HepG2 (cell line): Measurements from ENCODE around the gene NAB2. TPM values are rescaled to one million over a fixed set of nuclear protein-coding genes. Genes with fewer than 3 reads are reported as not detected.

Experiments used
- BRD4 ChIP-seq: sonication (generic); formaldehyde crosslinking; IDR thresholded peaks from 2 replicates; pipeline ENCODE4 v1.4.0; 2020; ENCODE audit warnings: missing genetic modification reagents
- ELF3 ChIP-seq: IDR thresholded peaks from 2 replicates; pipeline ENCODE4 v1.6.1; 2016; ENCODE audit warnings: missing genetic modification reagents, missing compliant biosample characterization
- EZH2 ChIP-seq: conservative IDR thresholded peaks from 2 replicates; pipeline ENCODE4 v1.6.1; 2012; ENCODE audit warnings: mild to moderate bottlenecking, low read depth, low read length, moderate library complexity
- HOXD1 ChIP-seq: sonication (generic); formaldehyde crosslinking; IDR thresholded peaks from 2 replicates; pipeline ENCODE4 v1.5.0; 2020; ENCODE audit warnings: missing genetic modification reagents
- REST ChIP-seq, 2 experiments: IDR thresholded peaks; 2 replicates each; pipeline ENCODE4 v1.6.1; 2011 to 2012; ENCODE audit warnings: low read length in 2 of 2, borderline replicate concordance in 1 of 2, low read depth in 1 of 2, mild to moderate bottlenecking in 1 of 2, moderate library complexity in 1 of 2
- ZNF737 ChIP-seq: sonication (generic); formaldehyde crosslinking; IDR thresholded peaks from 2 replicates; pipeline ENCODE4 v1.5.0; 2020; ENCODE audit warnings: missing genetic modification reagents, mild to moderate bottlenecking, borderline replicate concordance
- polyA plus RNA-seq, 8 experiments: library from polyadenylated mRNA; depleted of rRNA in 3 of 8; stranded (reverse) in 7 of 8; unstranded in 1 of 8; fragments of >200 nt; fragmentation: Illumina TruSeq in 4 of 8; extraction: Trizol in 4 of 8; gene quantifications; 2 replicates each; pipeline versions ENCODE4 v1.2.1 to v1.2.3, GENCODE V29; 2011 to 2016; ENCODE audit warnings: low read depth in 4 of 8, missing spikeins in 1 of 8, mixed read lengths in 1 of 8; ENCODE audit not compliant: insufficient read depth in 1 of 8
- total RNA-seq, 5 experiments: library from RNA; depleted of rRNA; stranded (reverse); fragments of >200 nt; fragmentation: Illumina TruSeq; extraction: Trizol; gene quantifications; 2 replicates each; pipeline ENCODE4 v1.2.3, GENCODE V29; 2016; ENCODE audit warnings: low read depth in 1 of 5
- TF ChIP-seq, protein P1 (sequence below): sonication (generic); formaldehyde crosslinking; IDR thresholded peaks from 2 replicates; pipeline ENCODE4 v1.5.0; 2020; ENCODE audit warnings: mild to moderate bottlenecking, missing genetic modification reagents, borderline replicate concordance
- TF ChIP-seq, protein P2 (sequence below): sonication (generic); formaldehyde crosslinking; IDR thresholded peaks from 2 replicates; pipeline ENCODE4 v1.5.0; 2020; ENCODE audit warnings: mild to moderate bottlenecking, missing genetic modification reagents
- TF ChIP-seq, protein P3 (sequence below): sonication (generic); formaldehyde crosslinking; IDR thresholded peaks from 2 replicates; pipeline ENCODE4 v1.4.0; 2020; ENCODE audit warnings: mild to moderate bottlenecking, missing genetic modification reagents, borderline replicate concordance

NAB2 gene
- total and polyA plus RNA-seq, 2 of the 13 experiments (the other 11 are each of a cell fraction or from before 2014, with no cell fraction given), result 11.7 to 12.9 TPM

GRCh38 chr12:57088354-57089270 lies at the start of gene NAB2 (continued):
- TF ChIP-seq, protein P1, sequence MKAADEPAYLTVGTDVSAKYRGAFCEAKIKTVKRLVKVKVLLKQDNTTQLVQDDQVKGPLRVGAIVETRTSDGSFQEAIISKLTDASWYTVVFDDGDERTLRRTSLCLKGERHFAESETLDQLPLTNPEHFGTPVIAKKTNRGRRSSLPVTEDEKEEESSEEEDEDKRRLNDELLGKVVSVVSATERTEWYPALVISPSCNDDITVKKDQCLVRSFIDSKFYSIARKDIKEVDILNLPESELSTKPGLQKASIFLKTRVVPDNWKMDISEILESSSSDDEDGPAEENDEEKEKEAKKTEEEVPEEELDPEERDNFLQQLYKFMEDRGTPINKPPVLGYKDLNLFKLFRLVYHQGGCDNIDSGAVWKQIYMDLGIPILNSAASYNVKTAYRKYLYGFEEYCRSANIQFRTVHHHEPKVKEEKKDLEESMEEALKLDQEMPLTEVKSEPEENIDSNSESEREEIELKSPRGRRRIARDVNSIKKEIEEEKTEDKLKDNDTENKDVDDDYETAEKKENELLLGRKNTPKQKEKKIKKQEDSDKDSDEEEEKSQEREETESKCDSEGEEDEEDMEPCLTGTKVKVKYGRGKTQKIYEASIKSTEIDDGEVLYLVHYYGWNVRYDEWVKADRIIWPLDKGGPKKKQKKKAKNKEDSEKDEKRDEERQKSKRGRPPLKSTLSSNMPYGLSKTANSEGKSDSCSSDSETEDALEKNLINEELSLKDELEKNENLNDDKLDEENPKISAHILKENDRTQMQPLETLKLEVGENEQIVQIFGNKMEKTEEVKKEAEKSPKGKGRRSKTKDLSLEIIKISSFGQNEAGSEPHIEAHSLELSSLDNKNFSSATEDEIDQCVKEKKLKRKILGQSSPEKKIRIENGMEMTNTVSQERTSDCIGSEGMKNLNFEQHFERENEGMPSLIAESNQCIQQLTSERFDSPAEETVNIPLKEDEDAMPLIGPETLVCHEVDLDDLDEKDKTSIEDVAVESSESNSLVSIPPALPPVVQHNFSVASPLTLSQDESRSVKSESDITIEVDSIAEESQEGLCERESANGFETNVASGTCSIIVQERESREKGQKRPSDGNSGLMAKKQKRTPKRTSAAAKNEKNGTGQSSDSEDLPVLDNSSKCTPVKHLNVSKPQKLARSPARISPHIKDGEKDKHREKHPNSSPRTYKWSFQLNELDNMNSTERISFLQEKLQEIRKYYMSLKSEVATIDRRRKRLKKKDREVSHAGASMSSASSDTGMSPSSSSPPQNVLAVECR (CRISPR knock-in tag), result peak; percentile 78
- TF ChIP-seq, protein P2, sequence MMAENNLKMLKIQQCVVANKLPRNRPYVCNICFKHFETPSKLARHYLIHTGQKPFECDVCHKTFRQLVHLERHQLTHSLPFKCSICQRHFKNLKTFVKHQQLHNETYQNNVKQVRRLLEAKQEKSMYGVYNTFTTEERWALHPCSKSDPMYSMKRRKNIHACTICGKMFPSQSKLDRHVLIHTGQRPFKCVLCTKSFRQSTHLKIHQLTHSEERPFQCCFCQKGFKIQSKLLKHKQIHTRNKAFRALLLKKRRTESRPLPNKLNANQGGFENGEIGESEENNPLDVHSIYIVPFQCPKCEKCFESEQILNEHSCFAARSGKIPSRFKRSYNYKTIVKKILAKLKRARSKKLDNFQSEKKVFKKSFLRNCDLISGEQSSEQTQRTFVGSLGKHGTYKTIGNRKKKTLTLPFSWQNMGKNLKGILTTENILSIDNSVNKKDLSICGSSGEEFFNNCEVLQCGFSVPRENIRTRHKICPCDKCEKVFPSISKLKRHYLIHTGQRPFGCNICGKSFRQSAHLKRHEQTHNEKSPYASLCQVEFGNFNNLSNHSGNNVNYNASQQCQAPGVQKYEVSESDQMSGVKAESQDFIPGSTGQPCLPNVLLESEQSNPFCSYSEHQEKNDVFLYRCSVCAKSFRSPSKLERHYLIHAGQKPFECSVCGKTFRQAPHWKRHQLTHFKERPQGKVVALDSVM, result no peak; the same call in 1 of the 2 replicates
- TF ChIP-seq, protein P3, sequence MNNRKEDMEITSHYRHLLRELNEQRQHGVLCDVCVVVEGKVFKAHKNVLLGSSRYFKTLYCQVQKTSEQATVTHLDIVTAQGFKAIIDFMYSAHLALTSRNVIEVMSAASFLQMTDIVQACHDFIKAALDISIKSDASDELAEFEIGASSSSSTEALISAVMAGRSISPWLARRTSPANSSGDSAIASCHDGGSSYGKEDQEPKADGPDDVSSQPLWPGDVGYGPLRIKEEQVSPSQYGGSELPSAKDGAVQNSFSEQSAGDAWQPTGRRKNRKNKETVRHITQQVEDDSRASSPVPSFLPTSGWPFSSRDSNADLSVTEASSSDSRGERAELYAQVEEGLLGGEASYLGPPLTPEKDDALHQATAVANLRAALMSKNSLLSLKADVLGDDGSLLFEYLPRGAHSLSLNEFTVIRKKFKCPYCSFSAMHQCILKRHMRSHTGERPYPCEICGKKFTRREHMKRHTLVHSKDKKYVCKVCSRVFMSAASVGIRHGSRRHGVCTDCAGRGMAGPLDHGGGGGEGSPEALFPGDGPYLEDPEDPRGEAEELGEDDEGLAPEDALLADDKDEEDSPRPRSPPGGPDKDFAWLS, result no peak
- TF ChIP-seq HOXD1 (peak; percentile 91), REST (IDR thresholded peaks at IDR 0.05; ENCODE audit: borderline replicate concordance in 1 of 2, low read depth in 1 of 2, low read length in 2 of 2) (peak in 1 of 2 experiments; percentile 75; a peak in 1 of 4 replicates), BRD4 (CRISPR knock-in tag) (no peak; the same call in 1 of the 2 replicates), ZNF737 (CRISPR knock-in tag) (0 out of 2 replicates have a peak, but pooled peaks have one; percentile 57), EZH2 (no peak), ELF3 (CRISPR knock-in tag) (0 out of 2 replicates have a peak, but pooled peaks have one; percentile 37)
